HG03460 (cell line): ENCODE measurements around the gene OPN5.

Source experiments
- ATAC-seq: cut with Tn5 transposase; IDR thresholded peaks from one replicate; pipeline ENCODE4 v1.9.1; 2021; ENCODE audit not compliant: unreplicated experiment

Gene OPN5

GRCh38 chr6:47852727-47853126 is 70.9 kb downstream of the OPN5 start:
- no peak for ATAC-seq

- ATAC-seq, result no peak
Measured at GRCh38 chr6:47853766-47854165, 71.9 kb downstream of the OPN5 start.

- no peak for ATAC-seq
Measured at GRCh38 chr6:47854971-47855370, 73.1 kb downstream of the OPN5 start.

- ATAC-seq, result no peak
Measured at GRCh38 chr6:47859175-47859574, 77.3 kb downstream of the OPN5 start.

GRCh38 chr6:47862731-47863130 is 80.9 kb downstream of the OPN5 start:
- no peak for ATAC-seq

GRCh38 chr6:47865206-47865605 is 83.4 kb downstream of the OPN5 start:
- no peak for ATAC-seq

GRCh38 chr6:47875593-47875992 is 93.8 kb downstream of the OPN5 start:
- no peak for ATAC-seq
